GM23338 (cell line): ENCODE data around the gene ASPG.

Source experiments
- CREB1 ChIP-seq: fragments of 250-450 bp; sonication (Bioruptor Pico); IDR thresholded peaks from 2 replicates; pipeline ENCODE4 v1.5.0; 2020; ENCODE audit warnings: low read depth, mild to moderate bottlenecking, moderate library complexity
- CTCF ChIP-seq, 2 experiments: fragments of 200-600 bp in 1 of 2; sonication (generic) in 1 of 2; conservative IDR thresholded peaks; 2 replicates each; pipeline versions ENCODE4 v1.5.1 to v1.6.1; 2016 to 2017; ENCODE audit warnings: antibody characterized with exemption in 2 of 2, low read depth in 2 of 2, mild to moderate bottlenecking in 2 of 2, moderate library complexity in 1 of 2
- EZH2 ChIP-seq: fragments of 200-600 bp; sonication (generic); IDR thresholded peaks from one replicate; pipeline ENCODE4 v1.8.0; 2017; ENCODE audit warnings: antibody characterized with exemption, mild to moderate bottlenecking, low read depth; ENCODE audit not compliant: unreplicated experiment
- EZH2phosphoT487 ChIP-seq: fragments of 200-600 bp; sonication (generic); IDR thresholded peaks from one replicate; pipeline ENCODE4 v1.8.1; 2018; ENCODE audit warnings: antibody characterized with exemption; ENCODE audit not compliant: unreplicated experiment
- JUNB ChIP-seq: IDR thresholded peaks from one replicate; pipeline ENCODE4 v1.6.1; 2016; ENCODE audit warnings: antibody characterized with exemption; ENCODE audit not compliant: unreplicated experiment
- NANOG ChIP-seq: IDR thresholded peaks from 2 replicates; pipeline ENCODE4 v1.6.1; 2016; ENCODE audit warnings: antibody characterized with exemption, borderline replicate concordance
- POLR2AphosphoS5 ChIP-seq: IDR thresholded peaks from 2 replicates; pipeline ENCODE4 v1.6.1; 2016; ENCODE audit warnings: antibody characterized with exemption, low read depth
- STAT1 ChIP-seq: IDR thresholded peaks from one replicate; pipeline ENCODE4 v1.6.1; 2016; ENCODE audit warnings: antibody characterized with exemption; ENCODE audit not compliant: unreplicated experiment
- ZNF114 ChIP-seq: fragments of 250-450 bp; sonication (Bioruptor Pico); IDR thresholded peaks from 2 replicates; pipeline ENCODE4 v1.5.0; 2020; ENCODE audit warnings: mild to moderate bottlenecking, moderate library complexity
- ZNF331 ChIP-seq: fragments of 250-450 bp; sonication (Bioruptor Pico); IDR thresholded peaks from 2 replicates; pipeline ENCODE4 v1.5.0; 2020; ENCODE audit warnings: low read depth, mild to moderate bottlenecking, moderate library complexity
- ZNF462 ChIP-seq: fragments of 250-450 bp; sonication (Bioruptor Pico); IDR thresholded peaks from 2 replicates; pipeline ENCODE4 v1.5.0; 2020; ENCODE audit warnings: mild to moderate bottlenecking, moderate library complexity
- TF ChIP-seq, protein P1 (sequence below): IDR thresholded peaks from one replicate; pipeline ENCODE4 v1.6.1; 2018; ENCODE audit warnings: antibody characterized with exemption; ENCODE audit not compliant: unreplicated experiment
- TF ChIP-seq, protein P2 (sequence below): IDR thresholded peaks from 2 replicates; pipeline ENCODE4 v1.6.1; 2016; ENCODE audit warnings: antibody characterized with exemption

- TF ChIP-seq POLR2AphosphoS5 (no peak), CREB1 (no peak), CTCF (conservative IDR thresholded peaks at IDR 0.05; ENCODE audit: low read depth in 2 of 2) (no peak), EZH2phosphoT487 (no peak), EZH2 (no peak), STAT1 (no peak), ZNF331 (CRISPR knock-in tag) (no peak), JUNB (no peak), NANOG (no peak), ZNF114 (CRISPR knock-in tag) (no peak), ZNF462 (CRISPR knock-in tag) (no peak)
- TF ChIP-seq, protein P1, sequence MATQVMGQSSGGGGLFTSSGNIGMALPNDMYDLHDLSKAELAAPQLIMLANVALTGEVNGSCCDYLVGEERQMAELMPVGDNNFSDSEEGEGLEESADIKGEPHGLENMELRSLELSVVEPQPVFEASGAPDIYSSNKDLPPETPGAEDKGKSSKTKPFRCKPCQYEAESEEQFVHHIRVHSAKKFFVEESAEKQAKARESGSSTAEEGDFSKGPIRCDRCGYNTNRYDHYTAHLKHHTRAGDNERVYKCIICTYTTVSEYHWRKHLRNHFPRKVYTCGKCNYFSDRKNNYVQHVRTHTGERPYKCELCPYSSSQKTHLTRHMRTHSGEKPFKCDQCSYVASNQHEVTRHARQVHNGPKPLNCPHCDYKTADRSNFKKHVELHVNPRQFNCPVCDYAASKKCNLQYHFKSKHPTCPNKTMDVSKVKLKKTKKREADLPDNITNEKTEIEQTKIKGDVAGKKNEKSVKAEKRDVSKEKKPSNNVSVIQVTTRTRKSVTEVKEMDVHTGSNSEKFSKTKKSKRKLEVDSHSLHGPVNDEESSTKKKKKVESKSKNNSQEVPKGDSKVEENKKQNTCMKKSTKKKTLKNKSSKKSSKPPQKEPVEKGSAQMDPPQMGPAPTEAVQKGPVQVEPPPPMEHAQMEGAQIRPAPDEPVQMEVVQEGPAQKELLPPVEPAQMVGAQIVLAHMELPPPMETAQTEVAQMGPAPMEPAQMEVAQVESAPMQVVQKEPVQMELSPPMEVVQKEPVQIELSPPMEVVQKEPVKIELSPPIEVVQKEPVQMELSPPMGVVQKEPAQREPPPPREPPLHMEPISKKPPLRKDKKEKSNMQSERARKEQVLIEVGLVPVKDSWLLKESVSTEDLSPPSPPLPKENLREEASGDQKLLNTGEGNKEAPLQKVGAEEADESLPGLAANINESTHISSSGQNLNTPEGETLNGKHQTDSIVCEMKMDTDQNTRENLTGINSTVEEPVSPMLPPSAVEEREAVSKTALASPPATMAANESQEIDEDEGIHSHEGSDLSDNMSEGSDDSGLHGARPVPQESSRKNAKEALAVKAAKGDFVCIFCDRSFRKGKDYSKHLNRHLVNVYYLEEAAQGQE: no peak
- TF ChIP-seq, protein P2, sequence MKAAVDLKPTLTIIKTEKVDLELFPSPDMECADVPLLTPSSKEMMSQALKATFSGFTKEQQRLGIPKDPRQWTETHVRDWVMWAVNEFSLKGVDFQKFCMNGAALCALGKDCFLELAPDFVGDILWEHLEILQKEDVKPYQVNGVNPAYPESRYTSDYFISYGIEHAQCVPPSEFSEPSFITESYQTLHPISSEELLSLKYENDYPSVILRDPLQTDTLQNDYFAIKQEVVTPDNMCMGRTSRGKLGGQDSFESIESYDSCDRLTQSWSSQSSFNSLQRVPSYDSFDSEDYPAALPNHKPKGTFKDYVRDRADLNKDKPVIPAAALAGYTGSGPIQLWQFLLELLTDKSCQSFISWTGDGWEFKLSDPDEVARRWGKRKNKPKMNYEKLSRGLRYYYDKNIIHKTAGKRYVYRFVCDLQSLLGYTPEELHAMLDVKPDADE: no peak
Measured at GRCh38 chr14:104069541-104069940, 16.0 kb upstream of the ASPG start.
